GM19239 (cell line): Measurements from ENCODE around the gene CDK19.

Experiments
- DNase-seq: peaks from one replicate; pipeline ENCODE4 v3.0.0; 2011; ENCODE audit warnings: low spot score; ENCODE audit not compliant: insufficient read length
- FAIRE-seq: peaks from 2 replicates; lab custom pipeline; 2011; peaks lifted over from hg19 to GRCh38; lab: Jason Lieb, UNC

The CDK19 gene

GRCh38 chr6:110671447-110671846 lies 143.8 kb downstream of the CDK19 start:
- DNase-seq (no peak), FAIRE-seq (no peak)

GRCh38 chr6:110665600-110665999 lies 149.7 kb downstream of the CDK19 start:
- no peak for FAIRE-seq
- no peak for DNase-seq

- DNase-seq (no peak), FAIRE-seq (peak; percentile 63)
Measured at GRCh38 chr6:110664933-110665332, 150.3 kb downstream of the CDK19 start.

- FAIRE-seq = no peak
Measured at GRCh38 chr6:110662490-110663211, 152.6 kb downstream of the CDK19 start.

GRCh38 chr6:110661414-110661813 lies 153.9 kb downstream of the CDK19 start:
- no peak for DNase-seq
- no peak for FAIRE-seq

More at GRCh38 chr6:110662490-110663211, 152.6 kb downstream of the CDK19 start:
- no peak for DNase-seq

GRCh38 chr6:110660066-110660655 lies 155.1 kb downstream of the CDK19 start:
- DNase-seq (no peak), FAIRE-seq (no peak)

- FAIRE-seq (no peak), DNase-seq (no peak)
Measured at GRCh38 chr6:110658631-110659211, 156.5 kb downstream of the CDK19 start.

- no peak for FAIRE-seq
- DNase-seq = no peak
Measured at GRCh38 chr6:110656492-110656891, 158.8 kb downstream of the CDK19 start.

- DNase-seq (no peak), FAIRE-seq (no peak)
Measured at GRCh38 chr6:110655821-110656220, 159.4 kb downstream of the CDK19 start.

- no peak for DNase-seq
- no peak for FAIRE-seq
Measured at GRCh38 chr6:110654096-110654820, 161.0 kb downstream of the CDK19 start.

- DNase-seq (no peak), FAIRE-seq (no peak)
Measured at GRCh38 chr6:110653381-110653780, 161.9 kb downstream of the CDK19 start.

GRCh38 chr6:110652520-110652919 lies 162.7 kb downstream of the CDK19 start:
- DNase-seq = no peak
- FAIRE-seq = no peak

GRCh38 chr6:110650755-110651154 lies 164.5 kb downstream of the CDK19 start:
- DNase-seq = no peak
- FAIRE-seq = no peak

GRCh38 chr6:110649704-110650103 lies 165.6 kb downstream of the CDK19 start:
- FAIRE-seq (no peak), DNase-seq (no peak)

- DNase-seq (no peak), FAIRE-seq (no peak)
Measured at GRCh38 chr6:110646951-110647910, 168.0 kb downstream of the CDK19 start.

- DNase-seq (no peak), FAIRE-seq (no peak)
Measured at GRCh38 chr6:110646419-110646698, 168.9 kb downstream of the CDK19 start.

- DNase-seq (no peak), FAIRE-seq (no peak)
Measured at GRCh38 chr6:110645685-110646418, 169.4 kb downstream of the CDK19 start.

GRCh38 chr6:110643175-110643574 lies 172.1 kb downstream of the CDK19 start:
- DNase-seq (no peak), FAIRE-seq (no peak)

GRCh38 chr6:110642711-110643110 lies 172.6 kb downstream of the CDK19 start:
- no peak for FAIRE-seq
- no peak for DNase-seq
